Measurements from ENCODE around the gene KIRREL1. TPM values are rescaled to one million over a fixed set of nuclear protein-coding genes. Genes with fewer than 3 reads are reported as not detected.

Gene KIRREL1
- polyA plus RNA-seq, 1 donor from 2014 or later = 12.9 TPM

- H3K4me2 ChIP-seq (ENCODE audit: low read length) = no peak overlapping the region
- H3K27ac ChIP-seq (ENCODE audit: low read length) = no peak overlapping the region
- H3F3A ChIP-seq (ENCODE audit: insufficient read depth, low read length, poor library complexity, severe bottlenecking) = no peaks in the 10 kb centered on the region
- no peak overlapping the region for H3K9ac ChIP-seq (ENCODE audit: low read length)
- H3K36me3 ChIP-seq (ENCODE audit: insufficient read depth, low read length) = no peaks in the 10 kb centered on the region
- no peaks in the 10 kb centered on the region for H4K20me1 ChIP-seq (ENCODE audit: insufficient read depth)
- H3K9me3 ChIP-seq (ENCODE audit: low read length) = no peaks in the 10 kb centered on the region
- no peaks in the 10 kb centered on the region for H3K27me3 ChIP-seq (ENCODE audit: insufficient read depth, low read depth, low read length)
- no peak overlapping the region for H3K4me3 ChIP-seq (ENCODE audit: low read length)
- H2AFZ ChIP-seq (ENCODE audit: low read depth, low read length) = no peak overlapping the region
- peaks cover 3% of the 10 kb centered on the region for H3K79me2 ChIP-seq (replicated peaks; ENCODE audit: insufficient read depth, low read length)
- H3K9me2 ChIP-seq (ENCODE audit: insufficient read depth, low read length) = no peaks in the 10 kb centered on the region
- no peak for TF ChIP-seq TAF1 (IDR thresholded peaks at IDR 0.05; ENCODE audit: low read depth)
- TF ChIP-seq RAD21 (conservative IDR thresholded peaks at IDR 0.05) = no peak
- TF ChIP-seq EP300 (conservative IDR thresholded peaks at IDR 0.05; ENCODE audit: poor library complexity, severe bottlenecking) = no peak
- no peak for TF ChIP-seq SMC3 (conservative IDR thresholded peaks at IDR 0.05; ENCODE audit: poor library complexity)
- TF ChIP-seq REST (IDR thresholded peaks at IDR 0.05; ENCODE audit: borderline replicate concordance) = no peak
- TF ChIP-seq POLR2AphosphoS5 (IDR thresholded peaks at IDR 0.05) = no peak
- no peak for TF ChIP-seq MXI1 (conservative IDR thresholded peaks at IDR 0.05; ENCODE audit: poor library complexity, severe bottlenecking)
- no peak for TF ChIP-seq CTCF (IDR thresholded peaks at IDR 0.05; ENCODE audit: poor library complexity, severe bottlenecking)
- no peak for TF ChIP-seq EZH2 (IDR thresholded peaks at IDR 0.05; ENCODE audit: borderline replicate concordance, insufficient read depth, low read length, poor library complexity, severe bottlenecking)
These were observed 44.5 kb downstream of the KIRREL1 start for GRCh38 chr1:158037866-158038359.

- no peaks in the 10 kb centered on the region for H3K27me3 ChIP-seq (ENCODE audit: insufficient read depth, low read depth, low read length)
- TF ChIP-seq SMC3 (conservative IDR thresholded peaks at IDR 0.05; ENCODE audit: poor library complexity) (no peak), EP300 (conservative IDR thresholded peaks at IDR 0.05; ENCODE audit: poor library complexity, severe bottlenecking) (no peak), MXI1 (conservative IDR thresholded peaks at IDR 0.05; ENCODE audit: poor library complexity, severe bottlenecking) (no peak), TAF1 (IDR thresholded peaks at IDR 0.05; ENCODE audit: low read depth) (no peak)
- no peak overlapping the region for H2AFZ ChIP-seq (ENCODE audit: low read depth, low read length)
- H3K27ac ChIP-seq (ENCODE audit: low read length) = no peak overlapping the region
- no peak overlapping the region for H3K4me2 ChIP-seq (ENCODE audit: low read length)
- no peaks in the 10 kb centered on the region for H3F3A ChIP-seq (ENCODE audit: insufficient read depth, low read length, poor library complexity, severe bottlenecking)
- no peaks in the 10 kb centered on the region for H4K20me1 ChIP-seq (ENCODE audit: insufficient read depth)
- no peaks in the 10 kb centered on the region for H3K9me2 ChIP-seq (ENCODE audit: insufficient read depth, low read length)
- H3K4me3 ChIP-seq (ENCODE audit: low read length) = no peak overlapping the region
- H3K79me2 ChIP-seq (replicated peaks; ENCODE audit: insufficient read depth, low read length) = peaks cover 3% of the 10 kb centered on the region
- H3K9me3 ChIP-seq (ENCODE audit: low read length) = no peaks in the 10 kb centered on the region
- H3K9ac ChIP-seq (ENCODE audit: low read length) = no peak overlapping the region
- H3K36me3 ChIP-seq (ENCODE audit: insufficient read depth, low read length) = no peaks in the 10 kb centered on the region
These were observed 45.3 kb downstream of the KIRREL1 start for GRCh38 chr1:158038793-158039192.

Measured in neural cell (in vitro differentiated cells).